ENCODE results near the gene ITPKA.
A peak's percentile ranks its signal among the peaks of the same experiment; 100 is the strongest.
"Not testable (repeated sequence)": the region's sequence is repeated elsewhere in the genome, so short reads cannot be mapped to it uniquely, and the experiment has no call there.

Gene ITPKA

GRCh38 chr15:41493205-41493901, at the start of gene ITPKA:
Gene ITPKA (plus strand): TSS chr15:41493874. CDS start chr15:41493928, 54 bp downstream.
- DNase-seq (ENCODE audit: extremely low read depth in 1 of 2, low read depth in 1 of 2) = peak; percentile 85 to 87

GRCh38 chr15:41445399-41445798, 48.3 kb upstream of the ITPKA start:
- no peak for DNase-seq (ENCODE audit: extremely low read depth in 1 of 2, low read depth in 1 of 2)

DNA sequence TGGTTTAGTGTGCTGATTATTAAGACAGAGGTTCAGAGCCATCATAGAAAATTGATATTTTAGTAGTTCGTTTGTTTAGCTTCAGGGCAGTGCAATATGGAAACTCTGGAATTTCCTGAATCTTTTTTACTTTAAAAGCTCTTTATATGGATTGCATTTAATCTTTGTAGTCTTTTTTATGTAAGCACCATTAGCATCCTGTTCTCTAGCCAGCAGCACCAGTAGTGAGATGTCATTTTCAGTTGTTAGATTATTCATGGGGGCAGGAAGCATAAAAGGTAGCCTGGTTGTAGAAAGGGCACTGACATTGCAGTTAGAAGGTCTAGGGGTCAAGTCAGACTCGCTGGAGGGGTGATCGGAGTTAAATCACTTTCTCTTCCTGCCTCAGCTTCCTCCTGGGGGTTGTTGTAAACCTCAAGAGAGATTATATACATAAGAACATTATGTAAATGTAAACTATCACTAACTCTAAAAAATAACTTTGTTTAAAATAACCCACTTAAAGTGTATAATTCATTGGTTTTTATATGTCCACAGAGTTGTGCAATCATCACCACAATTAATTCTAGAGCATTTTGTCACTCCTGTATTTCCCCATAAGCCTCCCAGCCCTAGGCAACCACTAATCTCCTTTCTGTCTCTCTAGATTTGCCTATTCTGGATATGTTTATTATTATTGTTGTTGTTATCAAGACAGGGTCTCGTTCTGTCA, 31.4 kb upstream of the ITPKA start:
- DNase-seq (ENCODE audit: extremely low read depth in 1 of 2, low read depth in 1 of 2) = no peak

DNA sequence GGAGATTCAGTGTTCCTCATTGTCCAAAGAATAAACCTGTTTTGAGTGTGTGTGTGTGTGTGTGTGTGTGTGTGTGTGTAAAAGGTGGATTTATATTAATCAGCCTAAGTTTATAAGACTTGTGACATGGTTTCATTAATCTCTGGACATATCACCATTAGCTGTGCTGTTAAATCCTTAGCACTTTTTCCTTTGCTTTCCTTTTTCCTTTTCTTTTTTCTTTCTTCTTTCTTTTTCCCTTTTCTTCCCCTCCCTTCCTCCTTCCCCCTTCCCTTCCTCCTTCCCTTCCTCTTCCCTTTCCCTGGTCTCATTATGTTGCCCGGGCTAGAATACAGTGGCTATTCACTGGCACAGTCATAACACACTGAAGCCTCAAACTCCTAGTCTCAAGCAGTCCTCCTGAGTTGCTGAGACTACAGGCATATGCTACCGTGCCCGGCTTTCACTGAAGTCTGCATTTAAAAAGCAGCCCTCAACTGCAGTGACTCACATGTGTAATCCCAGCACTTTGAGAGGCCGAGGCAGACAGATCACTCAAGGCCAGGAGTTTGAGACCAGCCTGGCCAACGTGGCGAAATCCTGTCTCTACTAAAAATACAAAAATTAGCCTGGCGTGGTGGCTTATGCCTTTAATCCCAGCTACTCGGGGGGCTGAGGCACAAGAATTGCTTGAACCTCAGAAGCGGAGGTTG, 28.6 kb upstream of the ITPKA start:
- DNase-seq (ENCODE audit: extremely low read depth in 1 of 2, low read depth in 1 of 2) = no peak

GRCh38 chr15:41465822-41466421, 27.8 kb upstream of the ITPKA start:
- DNase-seq (ENCODE audit: extremely low read depth in 1 of 2, low read depth in 1 of 2) = no peak

- DNase-seq (ENCODE audit: extremely low read depth in 1 of 2, low read depth in 1 of 2) = no peak
These were observed 27.0 kb upstream of the ITPKA start for GRCh38 chr15:41466711-41467110.

- DNase-seq (ENCODE audit: extremely low read depth in 1 of 2, low read depth in 1 of 2) = not testable (repeated sequence)
These were observed 24.0 kb upstream of the ITPKA start for GRCh38 chr15:41469644-41470043.

DNA sequence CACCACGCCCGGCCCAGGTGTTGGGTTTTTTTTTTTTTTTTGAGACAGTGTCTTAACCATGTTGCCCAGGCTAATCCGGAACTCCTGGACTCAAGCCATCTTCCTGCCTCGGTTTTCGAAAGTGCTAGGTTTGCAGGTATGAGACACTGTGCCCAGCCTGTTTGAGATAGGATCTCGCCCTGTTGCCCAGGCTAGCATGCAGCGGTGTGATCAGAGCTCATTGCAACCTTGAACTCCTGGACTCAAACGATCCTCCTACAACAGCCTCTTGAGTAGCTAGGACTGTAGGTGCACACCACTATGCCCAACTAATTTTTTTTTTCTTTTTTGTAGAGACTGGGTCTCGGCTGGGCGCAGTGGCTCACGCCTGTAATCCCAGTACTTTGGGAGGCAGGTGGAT, 20.3 kb upstream of the ITPKA start:
- no peak for DNase-seq (ENCODE audit: extremely low read depth in 1 of 2, low read depth in 1 of 2)

- DNase-seq (ENCODE audit: extremely low read depth in 1 of 2, low read depth in 1 of 2) = no peak
These were observed 19.2 kb upstream of the ITPKA start for GRCh38 chr15:41474436-41474835.

DNA sequence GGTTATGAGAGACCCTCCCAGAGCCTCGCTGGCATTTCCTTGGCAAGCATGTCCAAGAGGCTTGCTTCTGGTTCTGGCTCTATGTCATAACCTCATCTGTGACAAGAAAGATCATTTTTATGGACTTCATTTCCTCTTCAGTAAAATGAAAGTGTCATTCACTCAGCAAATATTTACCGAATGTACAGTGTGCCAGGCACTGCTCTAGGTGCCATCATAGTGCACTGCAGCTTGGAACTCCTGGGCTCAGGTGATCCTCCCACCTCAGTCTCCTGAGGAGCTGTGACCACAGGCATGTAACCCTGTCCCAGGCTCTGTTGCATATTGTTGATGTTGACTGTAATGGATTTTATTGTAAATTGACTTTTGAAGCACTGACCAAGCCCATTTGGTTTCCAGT, 18.7 kb upstream of the ITPKA start:
- DNase-seq (ENCODE audit: extremely low read depth in 1 of 2, low read depth in 1 of 2) = no peak

DNA sequence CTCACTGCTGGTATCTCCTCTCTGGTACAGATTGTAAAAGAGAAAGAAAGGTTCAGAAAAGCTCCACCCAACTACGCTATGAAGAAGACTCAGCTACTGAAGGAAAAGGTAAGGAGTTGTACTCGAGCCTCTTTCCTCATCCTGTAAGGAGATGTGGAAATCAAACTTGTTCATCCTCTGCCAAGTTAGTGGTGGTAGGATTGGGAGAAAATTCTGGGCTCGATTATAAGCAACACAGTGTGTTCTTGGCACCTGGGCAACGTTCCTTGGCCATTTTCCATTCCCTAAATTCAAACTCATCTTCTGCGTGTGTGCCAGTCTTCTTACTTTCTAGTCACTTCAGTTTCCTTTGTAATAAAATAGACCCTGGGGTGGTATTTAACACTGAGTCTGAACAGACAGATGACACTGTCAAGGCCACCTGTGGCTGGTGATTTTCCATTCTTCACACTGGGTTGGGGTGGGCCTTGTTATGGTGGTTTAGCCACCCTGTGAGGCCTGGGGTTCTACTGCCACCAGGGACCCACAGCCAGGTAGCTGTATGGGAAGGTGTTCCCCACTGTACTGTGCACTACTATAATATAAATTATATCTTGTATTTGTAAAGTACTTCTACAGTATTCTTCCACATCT, 17.1 kb upstream of the ITPKA start:
- DNase-seq (ENCODE audit: extremely low read depth in 1 of 2, low read depth in 1 of 2) = no peak

DNA sequence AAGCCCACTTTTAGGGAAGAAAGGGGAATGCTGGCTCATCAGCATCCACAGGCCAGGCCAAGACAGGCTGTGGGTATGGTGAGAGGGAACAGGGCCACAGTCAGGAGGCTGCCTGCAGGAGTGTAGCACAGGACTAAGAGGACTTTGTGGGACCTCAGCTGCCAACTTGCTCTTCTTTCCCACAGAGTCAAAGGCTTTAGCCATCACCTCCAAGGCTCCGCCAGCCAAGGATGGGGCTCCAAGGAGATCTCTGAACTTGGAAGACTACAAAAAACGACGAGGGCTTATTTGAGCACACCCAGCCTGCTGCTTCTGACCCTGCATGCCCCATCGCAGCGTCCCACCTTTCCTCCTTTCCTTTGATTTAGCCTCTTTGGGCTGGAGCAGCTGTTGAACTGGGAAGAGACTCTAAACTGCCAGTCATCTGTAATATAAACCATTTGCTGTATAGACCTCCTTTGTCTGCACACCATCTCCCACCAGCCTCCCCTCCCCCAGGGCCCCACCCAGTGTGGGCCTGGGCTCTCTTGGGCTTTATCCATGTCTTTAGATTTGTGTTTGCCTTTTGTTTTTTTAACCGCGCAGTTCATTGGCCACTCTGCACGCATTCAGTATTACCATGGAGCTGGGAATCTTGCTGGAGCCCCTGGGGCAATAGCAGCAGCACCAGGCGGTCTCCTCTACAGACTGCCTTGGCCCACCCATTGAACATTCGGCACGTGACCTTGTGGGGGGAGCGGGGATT, 13.1 kb upstream of the ITPKA start:
- DNase-seq (ENCODE audit: extremely low read depth in 1 of 2, low read depth in 1 of 2) = no peak

- DNase-seq (ENCODE audit: extremely low read depth in 1 of 2, low read depth in 1 of 2) = no peak
These were observed 11.4 kb upstream of the ITPKA start for GRCh38 chr15:41482110-41482877.

DNA sequence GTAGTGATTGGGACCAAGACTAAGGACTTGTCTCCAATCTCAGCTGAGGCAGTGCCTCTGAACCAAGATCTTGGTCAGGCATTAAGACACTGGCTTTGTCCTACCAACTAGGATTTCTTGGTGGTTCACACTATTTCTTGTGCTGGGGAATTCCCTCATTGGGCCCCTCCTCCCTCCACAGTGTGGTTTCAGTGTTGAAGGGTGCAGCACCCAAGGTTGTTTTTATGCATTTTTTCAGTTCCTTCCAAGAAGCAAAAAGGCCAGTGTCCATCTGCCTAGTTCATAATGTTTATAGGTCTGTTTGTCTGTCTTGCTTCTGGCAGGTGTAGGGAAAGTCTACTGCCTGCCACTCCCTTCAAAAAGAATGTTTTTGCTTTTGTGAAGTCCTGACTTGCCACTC, 10.6 kb upstream of the ITPKA start:
- no peak for DNase-seq (ENCODE audit: extremely low read depth in 1 of 2, low read depth in 1 of 2)

GRCh38 chr15:41483519-41483918, 10.2 kb upstream of the ITPKA start:
- DNase-seq (ENCODE audit: extremely low read depth in 1 of 2, low read depth in 1 of 2) = no peak

GRCh38 chr15:41484937-41485625, 8.6 kb upstream of the ITPKA start:
- DNase-seq (ENCODE audit: extremely low read depth in 1 of 2, low read depth in 1 of 2) = no peak

- DNase-seq (ENCODE audit: extremely low read depth in 1 of 2, low read depth in 1 of 2) = no peak
These were observed 7.4 kb upstream of the ITPKA start for GRCh38 chr15:41486286-41486685.

DNA sequence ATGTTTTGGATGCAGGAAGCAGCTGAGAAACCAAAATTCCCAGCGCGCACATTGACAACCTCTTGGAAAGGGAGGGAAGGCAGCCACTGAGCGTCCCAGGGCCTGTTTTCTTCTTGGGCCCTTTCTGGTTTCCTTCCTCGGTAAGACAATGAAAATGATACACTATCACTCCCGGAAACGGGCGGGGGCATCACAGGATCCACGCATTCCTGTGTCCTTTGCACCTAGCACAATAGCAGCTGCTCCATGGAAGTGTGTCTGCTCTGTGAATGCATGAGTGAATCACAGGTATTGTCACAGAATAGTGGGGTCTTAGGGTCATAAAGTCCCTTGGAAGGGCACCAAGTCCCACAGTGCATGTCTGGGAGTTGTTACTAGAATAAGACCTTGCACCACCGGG, 6.3 kb upstream of the ITPKA start:
- no peak for DNase-seq (ENCODE audit: extremely low read depth in 1 of 2, low read depth in 1 of 2)

DNA sequence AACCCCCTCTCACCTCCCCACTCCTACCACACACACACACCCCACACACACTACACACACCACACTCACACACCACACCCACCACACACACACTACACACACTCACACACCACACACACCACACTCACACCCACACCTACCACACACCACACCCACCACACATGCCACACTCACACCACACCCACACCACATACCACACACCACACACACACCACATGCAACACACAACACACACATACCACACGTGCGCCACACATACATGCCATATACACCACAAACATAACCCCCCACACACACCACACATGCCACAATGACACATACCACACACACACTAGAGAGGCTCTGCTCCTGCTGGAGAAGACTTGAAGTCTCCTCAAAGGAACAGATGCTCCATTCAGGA, 5.9 kb upstream of the ITPKA start:
- no peak for DNase-seq (ENCODE audit: extremely low read depth in 1 of 2, low read depth in 1 of 2)

Data from stimulated activated CD8-positive, alpha-beta memory T cell treated with anti-CD3 and anti-CD28 coated beads, Interleukin-7, amount 100 ng/mL, for 48 hours (primary cell).